HCT116 (cell line): ENCODE measurements around the gene NPIPA1. TPM values are rescaled to one million over a fixed set of nuclear protein-coding genes. Genes with fewer than 3 reads are reported as not detected.
"Not testable (repeated sequence)": the region's sequence is repeated elsewhere in the genome, so short reads cannot be mapped to it uniquely, and the experiment has no call there.

Experiments
- ATAC-seq: fragments of 200-7000 bp; cut with Tn5 transposase; 2 replicates; pipeline ENCODE4 v1.9.1; 2020; ENCODE audit warnings: mild to moderate bottlenecking, moderate library complexity
- BruUV-seq: library from RNA; stranded (reverse); fragments of 400-500 nt; replicated peaks from 2 replicates; lab custom pipeline; 2021; lab: Mats Ljungman, UMichigan
- CTCF ChIA-PET: fragments of 300-600 bp; sonication (Branson Sonifier 250); formaldehyde crosslinking; loops from one replicate; lab custom pipeline; 2021; ENCODE audit warnings: antibody characterized with exemption; lab: Charles Lee
- POLR2A ChIA-PET: fragments of 300-600, 350-600 bp; sonication (Branson Sonifier 250); formaldehyde crosslinking; loops from one replicate; lab custom pipeline; 2021; ENCODE audit warnings: antibody characterized with exemption; lab: Charles Lee
- RAD21 ChIA-PET, 2 experiments: fragments of 300-600 bp; sonication (Branson Sonifier 250); formaldehyde crosslinking; loops; one replicate each; lab custom pipeline; 2023; ENCODE audit warnings: low total read pairs in 2 of 2; ENCODE audit not compliant: uncharacterized antibody in 2 of 2, unreplicated experiment in 2 of 2, low non-redundant PET in 1 of 2; lab: Charles Lee
- DNase-seq: peaks from one replicate; pipeline ENCODE4 v3.0.0-alpha.2; 2010; ENCODE audit warnings: low read depth, low spot score
- H2AFZ ChIP-seq: fragments of 200-600 bp; shearing (Covaris generic), sonication (generic); 2 replicates; pipeline ENCODE4 v1.6.1; 2017; ENCODE audit warnings: low read depth, mixed run types, mixed read lengths, antibody characterized with exemption, low read length; ENCODE audit not compliant: poor library complexity, severe bottlenecking
- H3K27ac ChIP-seq: 2 replicates; pipeline ENCODE4 v1.5.1; 2012; ENCODE audit warnings: low read depth, low read length
- H3K27me3 ChIP-seq: fragments of 200-600 bp; sonication (generic); 2 replicates; pipeline ENCODE4 v1.6.1; 2016; ENCODE audit warnings: mixed run types, low read length, mixed read lengths; ENCODE audit not compliant: insufficient read depth
- H3K36me3 ChIP-seq, 2 experiments: fragments of 200-500 bp in 1 of 2; fragments of 200-600 bp in 1 of 2; sonication (Bioruptor generic) in 1 of 2; sonication (generic) in 1 of 2; 2 replicates each; pipeline versions ENCODE4 v1.5.1 to v1.6.1; 2014 to 2016; ENCODE audit warnings: low read length in 2 of 2, inconsistent platforms in 1 of 2, mixed read lengths in 1 of 2, mixed run types in 1 of 2; ENCODE audit not compliant: insufficient read depth in 2 of 2, control insufficient read depth in 1 of 2
- H3K4me1 ChIP-seq, 2 experiments: fragments of 200-600 bp in 1 of 2; sonication (generic) in 1 of 2; 2 replicates each; pipeline versions ENCODE4 v1.5.1 to v1.6.1; 2012 to 2017; ENCODE audit warnings: low read length in 2 of 2, inconsistent platforms in 1 of 2, mild to moderate bottlenecking in 1 of 2, mixed read lengths in 1 of 2, mixed run types in 1 of 2, moderate library complexity in 1 of 2; ENCODE audit not compliant: insufficient read depth in 2 of 2, control insufficient read depth in 1 of 2
- H3K4me2 ChIP-seq: fragments of 200-600 bp; sonication (generic); 2 replicates; pipeline ENCODE4 v1.6.1; 2017; ENCODE audit warnings: mixed run types, low read length, mixed read lengths
- H3K4me3 ChIP-seq, 2 experiments: fragments of 200-600 bp in 1 of 2; sonication (generic) in 1 of 2; replicated peaks in 1 of 2; 2 replicates each; pipeline ENCODE4 v1.5.1; 2011 to 2016; ENCODE audit warnings: low read length in 2 of 2, control low read depth in 1 of 2, low read depth in 1 of 2, mild to moderate bottlenecking in 1 of 2, mixed read lengths in 1 of 2, mixed run types in 1 of 2
- H3K79me2 ChIP-seq: fragments of 200-600 bp; sonication (generic); 2 replicates; pipeline ENCODE4 v1.6.1; 2017; ENCODE audit warnings: mild to moderate bottlenecking, mixed run types, low read length, moderate library complexity, mixed read lengths; ENCODE audit not compliant: insufficient read depth
- H3K9ac ChIP-seq: fragments of 200-600 bp; sonication (generic); 2 replicates; pipeline ENCODE4 v1.6.1; 2016; ENCODE audit warnings: low read length, mixed read lengths
- H3K9me2 ChIP-seq: fragments of 200-600 bp; sonication (generic), shearing (Covaris generic); 2 replicates; pipeline ENCODE4 v1.6.1; 2017; ENCODE audit warnings: mixed run types, mild to moderate bottlenecking, moderate library complexity; ENCODE audit not compliant: insufficient read depth
- H3K9me3 ChIP-seq, 2 experiments: fragments of 200-500 bp in 1 of 2; fragments of 200-600 bp in 1 of 2; sonication (Bioruptor generic) in 1 of 2; sonication (generic) in 1 of 2; 2 replicates each; pipeline ENCODE4 v1.6.1; 2014 to 2017; ENCODE audit warnings: low read length in 2 of 2, mixed read lengths in 2 of 2, inconsistent platforms in 1 of 2, low read depth in 1 of 2, mild to moderate bottlenecking in 1 of 2, mixed run types in 1 of 2, moderate library complexity in 1 of 2; ENCODE audit not compliant: control insufficient read depth in 1 of 2, insufficient read depth in 1 of 2
- H4K20me1 ChIP-seq: fragments of 200-600 bp; sonication (generic), shearing (Covaris generic); 2 replicates; pipeline ENCODE4 v1.6.1; 2017; ENCODE audit warnings: mixed run types, mild to moderate bottlenecking, moderate library complexity; ENCODE audit not compliant: insufficient read depth
- CBX3 ChIP-seq: IDR thresholded peaks from 2 replicates; pipeline ENCODE4 v1.6.1; 2012; ENCODE audit warnings: low read depth
- CEBPB ChIP-seq: IDR thresholded peaks from 2 replicates; pipeline ENCODE4 v1.6.1; 2012; ENCODE audit warnings: low read depth
- ELF1 ChIP-seq: IDR thresholded peaks from 2 replicates; pipeline ENCODE4 v1.6.1; 2012; ENCODE audit warnings: low read depth, borderline replicate concordance
- EZH2phosphoT487 ChIP-seq: fragments of 200-600 bp; IDR thresholded peaks from 2 replicates; pipeline ENCODE4 v1.6.1; 2018; ENCODE audit warnings: antibody characterized with exemption, borderline replicate concordance
- FOSL1 ChIP-seq: IDR thresholded peaks from 2 replicates; pipeline ENCODE4 v1.6.1; 2012; ENCODE audit warnings: low read depth
- RAD21 ChIP-seq: IDR thresholded peaks from 2 replicates; pipeline ENCODE4 v1.6.1; 2012; ENCODE audit warnings: low read depth, mild to moderate bottlenecking
- SP1 ChIP-seq: IDR thresholded peaks from 2 replicates; pipeline ENCODE4 v1.6.1; 2012; ENCODE audit warnings: low read depth
- SRF ChIP-seq: IDR thresholded peaks from 2 replicates; pipeline ENCODE4 v1.6.1; 2012; ENCODE audit warnings: low read depth
- ZNF274 ChIP-seq: fragments of 200-500 bp; sonication (Bioruptor generic); IDR thresholded peaks from 2 replicates; pipeline ENCODE4 v1.6.1; 2014; ENCODE audit warnings: mild to moderate bottlenecking, low read depth, low read length, inconsistent platforms
- intact Hi-C: fragments of 100-400 bp; cut with micrococcal nuclease; formaldehyde crosslinking; loops from 2 replicates; pipeline ENCODE4 v1.10.0; 2022
- total RNA-seq: library from RNA; stranded (reverse); gene quantifications from one replicate; pipeline ENCODE4 v1.2.1, GENCODE V29; 2021; ENCODE audit not compliant: unreplicated experiment
- TF ChIP-seq, protein P1 (sequence below): IDR thresholded peaks from 2 replicates; pipeline ENCODE4 v1.6.1; 2011; ENCODE audit warnings: mild to moderate bottlenecking, low read length, moderate library complexity; ENCODE audit not compliant: insufficient replicate concordance; ENCODE audit errors: extremely low read depth
- TF ChIP-seq, protein P2 (sequence below): IDR thresholded peaks from 2 replicates; pipeline ENCODE4 v1.6.1; 2012
- TF ChIP-seq, protein P3 (sequence below), 3 experiments: fragments of 200-600 bp in 1 of 3; sonication (generic) in 1 of 3; IDR thresholded peaks in 2 of 3; conservative IDR thresholded peaks in 1 of 3; 2 replicates each; pipeline ENCODE4 v1.5.1; 2012 to 2017; ENCODE audit warnings: low read depth in 2 of 3, low read length in 2 of 3, antibody characterized with exemption in 1 of 3, borderline replicate concordance in 1 of 3, control low read depth in 1 of 3, mild to moderate bottlenecking in 1 of 3, mixed read lengths in 1 of 3, mixed run types in 1 of 3, moderate library complexity in 1 of 3; ENCODE audit not compliant: insufficient read depth in 1 of 3

Gene NPIPA1
- total RNA-seq, 1 experiment from 2014 or later = 93.4 TPM

DNA sequence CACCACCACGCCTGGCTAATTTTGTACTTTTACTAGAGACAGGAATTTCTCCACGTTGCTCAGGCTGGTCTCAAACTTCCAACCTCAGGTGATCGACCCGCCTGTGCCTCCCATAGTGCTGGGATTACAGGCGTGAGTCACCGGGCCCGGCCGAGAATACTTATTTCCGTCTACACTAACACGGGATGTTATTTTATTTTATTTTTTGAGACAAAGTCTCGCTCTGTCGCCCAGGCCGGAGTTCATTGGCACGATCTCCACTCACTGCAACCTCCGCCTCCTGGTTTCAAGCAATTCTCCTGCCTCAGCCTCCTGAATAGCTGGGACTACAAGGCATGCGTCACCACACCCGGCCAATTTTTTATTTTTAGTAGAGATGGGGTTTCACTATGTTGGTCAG lies 28.1 kb downstream of the NPIPA1 start:
- DNase-seq (no peak), ATAC-seq (no peak)
- H3K9me3 ChIP-seq = no peaks in the 10 kb centered on the region
- no peak overlapping the region for H2AFZ ChIP-seq
- ChIA-PET CTCF (no interaction called here), RAD21 (no interaction called here), POLR2A (no interaction called here)
- BruUV-seq = no TSS peak
- H3K9ac ChIP-seq = no peak overlapping the region
- peaks cover 0 to 2% of the 10 kb centered on the region in 2 experiments; a peak in 2 of 4 replicates for H3K4me1 ChIP-seq
- H3K4me3 ChIP-seq = no peak overlapping the region
- no peaks in the 10 kb centered on the region for H3K79me2 ChIP-seq
- TF ChIP-seq FOSL1 (no peak), EZH2phosphoT487 (no peak), RAD21 (no peak), SP1 (no peak), CBX3 (no peak), CEBPB (no peak), SRF (no peak), ELF1 (no peak), ZNF274 (no peak)
- TF ChIP-seq, protein P1, sequence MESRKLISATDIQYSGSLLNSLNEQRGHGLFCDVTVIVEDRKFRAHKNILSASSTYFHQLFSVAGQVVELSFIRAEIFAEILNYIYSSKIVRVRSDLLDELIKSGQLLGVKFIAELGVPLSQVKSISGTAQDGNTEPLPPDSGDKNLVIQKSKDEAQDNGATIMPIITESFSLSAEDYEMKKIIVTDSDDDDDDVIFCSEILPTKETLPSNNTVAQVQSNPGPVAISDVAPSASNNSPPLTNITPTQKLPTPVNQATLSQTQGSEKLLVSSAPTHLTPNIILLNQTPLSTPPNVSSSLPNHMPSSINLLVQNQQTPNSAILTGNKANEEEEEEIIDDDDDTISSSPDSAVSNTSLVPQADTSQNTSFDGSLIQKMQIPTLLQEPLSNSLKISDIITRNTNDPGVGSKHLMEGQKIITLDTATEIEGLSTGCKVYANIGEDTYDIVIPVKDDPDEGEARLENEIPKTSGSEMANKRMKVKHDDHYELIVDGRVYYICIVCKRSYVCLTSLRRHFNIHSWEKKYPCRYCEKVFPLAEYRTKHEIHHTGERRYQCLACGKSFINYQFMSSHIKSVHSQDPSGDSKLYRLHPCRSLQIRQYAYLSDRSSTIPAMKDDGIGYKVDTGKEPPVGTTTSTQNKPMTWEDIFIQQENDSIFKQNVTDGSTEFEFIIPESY = no peak
- TF ChIP-seq, protein P2, sequence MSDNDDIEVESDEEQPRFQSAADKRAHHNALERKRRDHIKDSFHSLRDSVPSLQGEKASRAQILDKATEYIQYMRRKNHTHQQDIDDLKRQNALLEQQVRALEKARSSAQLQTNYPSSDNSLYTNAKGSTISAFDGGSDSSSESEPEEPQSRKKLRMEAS = no peak
- TF ChIP-seq, protein P3, sequence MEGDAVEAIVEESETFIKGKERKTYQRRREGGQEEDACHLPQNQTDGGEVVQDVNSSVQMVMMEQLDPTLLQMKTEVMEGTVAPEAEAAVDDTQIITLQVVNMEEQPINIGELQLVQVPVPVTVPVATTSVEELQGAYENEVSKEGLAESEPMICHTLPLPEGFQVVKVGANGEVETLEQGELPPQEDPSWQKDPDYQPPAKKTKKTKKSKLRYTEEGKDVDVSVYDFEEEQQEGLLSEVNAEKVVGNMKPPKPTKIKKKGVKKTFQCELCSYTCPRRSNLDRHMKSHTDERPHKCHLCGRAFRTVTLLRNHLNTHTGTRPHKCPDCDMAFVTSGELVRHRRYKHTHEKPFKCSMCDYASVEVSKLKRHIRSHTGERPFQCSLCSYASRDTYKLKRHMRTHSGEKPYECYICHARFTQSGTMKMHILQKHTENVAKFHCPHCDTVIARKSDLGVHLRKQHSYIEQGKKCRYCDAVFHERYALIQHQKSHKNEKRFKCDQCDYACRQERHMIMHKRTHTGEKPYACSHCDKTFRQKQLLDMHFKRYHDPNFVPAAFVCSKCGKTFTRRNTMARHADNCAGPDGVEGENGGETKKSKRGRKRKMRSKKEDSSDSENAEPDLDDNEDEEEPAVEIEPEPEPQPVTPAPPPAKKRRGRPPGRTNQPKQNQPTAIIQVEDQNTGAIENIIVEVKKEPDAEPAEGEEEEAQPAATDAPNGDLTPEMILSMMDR (IDR thresholded peaks at IDR 0.05 in 2 of 3, conservative IDR thresholded peaks at IDR 0.05 in 1 of 3; ENCODE audit: borderline replicate concordance in 1 of 3, insufficient read depth in 1 of 3, low read depth in 2 of 3, low read length in 2 of 3) = no peak
- H3K27ac ChIP-seq = no peak overlapping the region
- H3K36me3 ChIP-seq = no peaks in the 10 kb centered on the region
- no peaks in the 10 kb centered on the region for H4K20me1 ChIP-seq
- H3K27me3 ChIP-seq = no peaks in the 10 kb centered on the region
- H3K9me2 ChIP-seq = no peaks in the 10 kb centered on the region
- H3K4me2 ChIP-seq = no peak overlapping the region
- intact Hi-C loops = no loop called here

DNA sequence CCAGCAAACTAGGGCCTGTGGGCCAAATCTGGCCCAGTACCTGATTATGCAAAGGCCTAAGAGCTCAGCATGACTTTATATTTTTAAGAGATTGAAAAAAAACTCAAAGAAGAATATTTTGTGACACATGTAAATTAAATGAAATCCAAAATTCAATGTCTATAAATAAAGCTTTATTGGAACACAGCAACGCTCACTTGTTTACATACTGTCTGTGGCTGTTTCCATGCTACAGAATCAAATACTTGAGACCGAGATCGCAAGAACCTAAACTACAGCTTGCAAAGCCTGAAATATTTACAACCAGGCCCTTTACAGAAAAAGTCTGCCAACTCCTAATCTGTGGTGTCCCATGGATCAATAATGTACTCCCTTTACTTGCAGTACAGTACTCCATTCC lies 32.6 kb downstream of the NPIPA1 start:
- BruUV-seq, H3K9me2 ChIP-seq, H3K4me3 ChIP-seq, POLR2A ChIA-PET, ATAC-seq, H3K36me3 ChIP-seq, H3K4me2 ChIP-seq, H4K20me1 ChIP-seq, H3K27ac ChIP-seq, H3K9me3 ChIP-seq, H3K27me3 ChIP-seq, CTCF ChIA-PET, DNase-seq, RAD21 ChIA-PET, H3K9ac ChIP-seq, H3K79me2 ChIP-seq: not testable (repeated sequence)
- intact Hi-C loops = loop anchor here (10.0 kb wide), 1 partner anchor 55 kb away; no protein-coding TSS in a partner anchor
- H2AFZ ChIP-seq = peak overlapping the region; percentile 19
- peaks cover 0 to 11% of the 10 kb centered on the region in 2 experiments; a peak in 2 of 4 replicates for H3K4me1 ChIP-seq
